SU-DHL-6 (cell line): ENCODE data around the gene MYL4.

Experiments
- H2AFZ ChIP-seq: fragments of 200-600 bp; sonication (generic); 2 replicates; pipeline ENCODE4 v1.6.1; 2014; ENCODE audit warnings: low read depth, mild to moderate bottlenecking, moderate library complexity, mixed read lengths, antibody characterized with exemption, low read length; ENCODE audit not compliant: severe bottlenecking
- H3F3A ChIP-seq: fragments of 200-600 bp; shearing (Covaris generic); 2 replicates; pipeline ENCODE4 v1.6.0; 2016; ENCODE audit warnings: antibody characterized with exemption, mild to moderate bottlenecking; ENCODE audit not compliant: insufficient read depth
- H3K27ac ChIP-seq: fragments of 200-600 bp; sonication (generic); 2 replicates; pipeline ENCODE4 v1.5.1; 2016; ENCODE audit warnings: low read depth, mild to moderate bottlenecking, low read length, moderate library complexity, mixed read lengths
- H3K27me3 ChIP-seq: fragments of 200-600 bp; sonication (generic), shearing (Covaris generic); 2 replicates; pipeline ENCODE4 v1.6.0; 2014; ENCODE audit warnings: mild to moderate bottlenecking, low read length
- H3K36me3 ChIP-seq: fragments of 200-600 bp; sonication (generic); 2 replicates; pipeline ENCODE4 v1.6.1; 2014; ENCODE audit warnings: mild to moderate bottlenecking, low read length, mixed read lengths
- H3K4me2 ChIP-seq: fragments of 300-600, 200-600 bp; shearing (Covaris generic), sonication (generic); 2 replicates; pipeline ENCODE4 v1.6.0; 2014; ENCODE audit warnings: low read length, low read depth, mild to moderate bottlenecking; ENCODE audit not compliant: poor library complexity, severe bottlenecking
- H3K4me3 ChIP-seq: fragments of 200-600 bp; sonication (generic); 2 replicates; pipeline ENCODE4 v1.5.1; 2014; ENCODE audit warnings: antibody characterized with exemption, low read length, mild to moderate bottlenecking, mixed read lengths; ENCODE audit not compliant: insufficient read depth, poor library complexity, severe bottlenecking
- H3K79me2 ChIP-seq: fragments of 200-600 bp; sonication (generic); 2 replicates; pipeline ENCODE4 v1.6.1; 2014; ENCODE audit warnings: mild to moderate bottlenecking, low read length, moderate library complexity; ENCODE audit not compliant: insufficient read depth
- H3K9ac ChIP-seq: fragments of 200-600 bp; sonication (generic); 2 replicates; pipeline ENCODE4 v1.7.0; 2014; ENCODE audit warnings: mild to moderate bottlenecking, low read length
- H3K9me2 ChIP-seq: fragments of 200-600 bp; sonication (generic); replicated peaks from 2 replicates; pipeline ENCODE4 v1.6.1; 2014; ENCODE audit warnings: low read length; ENCODE audit not compliant: insufficient read depth
- H3K9me3 ChIP-seq: fragments of 200-600 bp; sonication (generic); 2 replicates; pipeline ENCODE4 v1.6.1; 2014; ENCODE audit warnings: low read length, mixed read lengths; ENCODE audit not compliant: insufficient read depth
- H4K20me1 ChIP-seq: fragments of 200-600 bp; sonication (generic); 2 replicates; pipeline ENCODE4 v1.6.1; 2014; ENCODE audit warnings: low read depth, mild to moderate bottlenecking, antibody characterized with exemption, low read length, moderate library complexity, mixed read lengths
- CTCF ChIP-seq: fragments of 200-600 bp; sonication (generic); IDR thresholded peaks from one replicate; pipeline ENCODE4 v1.5.1; 2017; ENCODE audit warnings: antibody characterized with exemption, mild to moderate bottlenecking, low read length, moderate library complexity; ENCODE audit not compliant: insufficient read depth, poor library complexity, severe bottlenecking
- EZH2phosphoT487 ChIP-seq: fragments of 200-600 bp; sonication (generic), shearing (Covaris generic); conservative IDR thresholded peaks from 2 replicates; pipeline ENCODE4 v1.6.1; 2018; ENCODE audit warnings: mild to moderate bottlenecking, antibody characterized with exemption, low read length, moderate library complexity, mixed read lengths

The MYL4 gene

GRCh38 chr17:47235923-47236322 is 26.8 kb downstream of the MYL4 start:
- H2AFZ ChIP-seq = no peak overlapping the region
- no peak overlapping the region for H3K9ac ChIP-seq
- no peaks in the 10 kb centered on the region for H3F3A ChIP-seq
- H3K79me2 ChIP-seq = no peaks in the 10 kb centered on the region
- no peaks in the 10 kb centered on the region for H4K20me1 ChIP-seq
- H3K27ac ChIP-seq = no peak overlapping the region
- no peaks in the 10 kb centered on the region for H3K9me2 ChIP-seq
- no peaks in the 10 kb centered on the region for H3K36me3 ChIP-seq
- no peak overlapping the region for H3K4me2 ChIP-seq
- H3K27me3 ChIP-seq = no peaks in the 10 kb centered on the region
- H3K4me3 ChIP-seq = no peak overlapping the region
- TF ChIP-seq CTCF (no peak), EZH2phosphoT487 (no peak)
- H3K9me3 ChIP-seq = peaks cover 18% of the 10 kb centered on the region; the same call in 1 of the 2 replicates

GRCh38 chr17:47237841-47238240 is 28.7 kb downstream of the MYL4 start:
- Histone ChIP-seq H3K4me2 (no peak overlapping the region), H4K20me1 (no peaks in the 10 kb centered on the region), H3K4me3 (no peak overlapping the region), H3K27ac (no peak overlapping the region), H3K36me3 (no peaks in the 10 kb centered on the region), H3F3A (no peaks in the 10 kb centered on the region), H3K9ac (no peak overlapping the region), H3K27me3 (no peaks in the 10 kb centered on the region), H3K9me2 (no peaks in the 10 kb centered on the region), H3K79me2 (no peaks in the 10 kb centered on the region), H2AFZ (no peak overlapping the region), H3K9me3 (peaks cover 18% of the 10 kb centered on the region; the same call in 1 of the 2 replicates)
- TF ChIP-seq EZH2phosphoT487 (no peak), CTCF (no peak)

- Histone ChIP-seq H3K27me3 (no peaks in the 10 kb centered on the region), H4K20me1 (no peaks in the 10 kb centered on the region), H3K9me3 (peaks cover 18% of the 10 kb centered on the region; the same call in 1 of the 2 replicates), H3K79me2 (no peaks in the 10 kb centered on the region), H3K9me2 (no peaks in the 10 kb centered on the region), H3K9ac (no peak overlapping the region), H3F3A (no peaks in the 10 kb centered on the region), H2AFZ (no peak overlapping the region), H3K36me3 (no peaks in the 10 kb centered on the region), H3K4me2 (no peak overlapping the region), H3K27ac (no peak overlapping the region), H3K4me3 (no peak overlapping the region)
- TF ChIP-seq CTCF (no peak), EZH2phosphoT487 (no peak)
Observed at GRCh38 chr17:47238321-47239010, 29.3 kb downstream of the MYL4 start.
